ENCODE measurements around the gene LCP2. TPM values are rescaled to one million over a fixed set of nuclear protein-coding genes. Genes with fewer than 3 reads are reported as not detected.

Gene LCP2
- total and polyA plus RNA-seq, 2 of the 8 experiments (the other 6 are each of a cell fraction or from before 2014, with no cell fraction given), result 0.26 to 0.33 TPM

DNA sequence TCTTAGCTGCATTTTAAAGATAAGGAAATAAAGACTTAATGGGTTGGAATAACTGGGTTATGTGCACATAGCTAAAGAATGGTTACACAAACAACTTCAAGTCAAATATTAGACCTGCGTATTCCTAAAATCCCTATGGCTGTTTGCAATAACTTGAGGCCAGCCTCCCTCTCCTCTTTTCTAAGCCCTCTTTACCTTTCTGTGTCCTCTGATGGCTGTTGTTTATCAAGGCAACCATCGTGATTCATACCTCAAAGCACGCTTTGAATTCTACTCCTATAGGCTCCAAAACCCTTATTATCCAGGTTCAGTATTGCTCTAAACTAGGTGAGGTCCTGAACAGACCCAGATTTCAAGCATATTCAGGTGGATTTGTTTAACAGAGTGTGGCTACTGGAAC, 45.6 kb upstream of the LCP2 start (continued):
- TF ChIP-seq, protein P1, sequence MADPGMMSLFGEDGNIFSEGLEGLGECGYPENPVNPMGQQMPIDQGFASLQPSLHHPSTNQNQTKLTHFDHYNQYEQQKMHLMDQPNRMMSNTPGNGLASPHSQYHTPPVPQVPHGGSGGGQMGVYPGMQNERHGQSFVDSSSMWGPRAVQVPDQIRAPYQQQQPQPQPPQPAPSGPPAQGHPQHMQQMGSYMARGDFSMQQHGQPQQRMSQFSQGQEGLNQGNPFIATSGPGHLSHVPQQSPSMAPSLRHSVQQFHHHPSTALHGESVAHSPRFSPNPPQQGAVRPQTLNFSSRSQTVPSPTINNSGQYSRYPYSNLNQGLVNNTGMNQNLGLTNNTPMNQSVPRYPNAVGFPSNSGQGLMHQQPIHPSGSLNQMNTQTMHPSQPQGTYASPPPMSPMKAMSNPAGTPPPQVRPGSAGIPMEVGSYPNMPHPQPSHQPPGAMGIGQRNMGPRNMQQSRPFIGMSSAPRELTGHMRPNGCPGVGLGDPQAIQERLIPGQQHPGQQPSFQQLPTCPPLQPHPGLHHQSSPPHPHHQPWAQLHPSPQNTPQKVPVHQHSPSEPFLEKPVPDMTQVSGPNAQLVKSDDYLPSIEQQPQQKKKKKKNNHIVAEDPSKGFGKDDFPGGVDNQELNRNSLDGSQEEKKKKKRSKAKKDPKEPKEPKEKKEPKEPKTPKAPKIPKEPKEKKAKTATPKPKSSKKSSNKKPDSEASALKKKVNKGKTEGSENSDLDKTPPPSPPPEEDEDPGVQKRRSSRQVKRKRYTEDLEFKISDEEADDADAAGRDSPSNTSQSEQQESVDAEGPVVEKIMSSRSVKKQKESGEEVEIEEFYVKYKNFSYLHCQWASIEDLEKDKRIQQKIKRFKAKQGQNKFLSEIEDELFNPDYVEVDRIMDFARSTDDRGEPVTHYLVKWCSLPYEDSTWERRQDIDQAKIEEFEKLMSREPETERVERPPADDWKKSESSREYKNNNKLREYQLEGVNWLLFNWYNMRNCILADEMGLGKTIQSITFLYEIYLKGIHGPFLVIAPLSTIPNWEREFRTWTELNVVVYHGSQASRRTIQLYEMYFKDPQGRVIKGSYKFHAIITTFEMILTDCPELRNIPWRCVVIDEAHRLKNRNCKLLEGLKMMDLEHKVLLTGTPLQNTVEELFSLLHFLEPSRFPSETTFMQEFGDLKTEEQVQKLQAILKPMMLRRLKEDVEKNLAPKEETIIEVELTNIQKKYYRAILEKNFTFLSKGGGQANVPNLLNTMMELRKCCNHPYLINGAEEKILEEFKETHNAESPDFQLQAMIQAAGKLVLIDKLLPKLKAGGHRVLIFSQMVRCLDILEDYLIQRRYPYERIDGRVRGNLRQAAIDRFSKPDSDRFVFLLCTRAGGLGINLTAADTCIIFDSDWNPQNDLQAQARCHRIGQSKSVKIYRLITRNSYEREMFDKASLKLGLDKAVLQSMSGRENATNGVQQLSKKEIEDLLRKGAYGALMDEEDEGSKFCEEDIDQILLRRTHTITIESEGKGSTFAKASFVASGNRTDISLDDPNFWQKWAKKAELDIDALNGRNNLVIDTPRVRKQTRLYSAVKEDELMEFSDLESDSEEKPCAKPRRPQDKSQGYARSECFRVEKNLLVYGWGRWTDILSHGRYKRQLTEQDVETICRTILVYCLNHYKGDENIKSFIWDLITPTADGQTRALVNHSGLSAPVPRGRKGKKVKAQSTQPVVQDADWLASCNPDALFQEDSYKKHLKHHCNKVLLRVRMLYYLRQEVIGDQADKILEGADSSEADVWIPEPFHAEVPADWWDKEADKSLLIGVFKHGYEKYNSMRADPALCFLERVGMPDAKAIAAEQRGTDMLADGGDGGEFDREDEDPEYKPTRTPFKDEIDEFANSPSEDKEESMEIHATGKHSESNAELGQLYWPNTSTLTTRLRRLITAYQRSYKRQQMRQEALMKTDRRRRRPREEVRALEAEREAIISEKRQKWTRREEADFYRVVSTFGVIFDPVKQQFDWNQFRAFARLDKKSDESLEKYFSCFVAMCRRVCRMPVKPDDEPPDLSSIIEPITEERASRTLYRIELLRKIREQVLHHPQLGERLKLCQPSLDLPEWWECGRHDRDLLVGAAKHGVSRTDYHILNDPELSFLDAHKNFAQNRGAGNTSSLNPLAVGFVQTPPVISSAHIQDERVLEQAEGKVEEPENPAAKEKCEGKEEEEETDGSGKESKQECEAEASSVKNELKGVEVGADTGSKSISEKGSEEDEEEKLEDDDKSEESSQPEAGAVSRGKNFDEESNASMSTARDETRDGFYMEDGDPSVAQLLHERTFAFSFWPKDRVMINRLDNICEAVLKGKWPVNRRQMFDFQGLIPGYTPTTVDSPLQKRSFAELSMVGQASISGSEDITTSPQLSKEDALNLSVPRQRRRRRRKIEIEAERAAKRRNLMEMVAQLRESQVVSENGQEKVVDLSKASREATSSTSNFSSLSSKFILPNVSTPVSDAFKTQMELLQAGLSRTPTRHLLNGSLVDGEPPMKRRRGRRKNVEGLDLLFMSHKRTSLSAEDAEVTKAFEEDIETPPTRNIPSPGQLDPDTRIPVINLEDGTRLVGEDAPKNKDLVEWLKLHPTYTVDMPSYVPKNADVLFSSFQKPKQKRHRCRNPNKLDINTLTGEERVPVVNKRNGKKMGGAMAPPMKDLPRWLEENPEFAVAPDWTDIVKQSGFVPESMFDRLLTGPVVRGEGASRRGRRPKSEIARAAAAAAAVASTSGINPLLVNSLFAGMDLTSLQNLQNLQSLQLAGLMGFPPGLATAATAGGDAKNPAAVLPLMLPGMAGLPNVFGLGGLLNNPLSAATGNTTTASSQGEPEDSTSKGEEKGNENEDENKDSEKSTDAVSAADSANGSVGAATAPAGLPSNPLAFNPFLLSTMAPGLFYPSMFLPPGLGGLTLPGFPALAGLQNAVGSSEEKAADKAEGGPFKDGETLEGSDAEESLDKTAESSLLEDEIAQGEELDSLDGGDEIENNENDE (IDR thresholded peaks at IDR 0.05; ENCODE audit: insufficient replicate concordance, low read length), result no peak
- TF ChIP-seq SUZ12 (IDR thresholded peaks at IDR 0.05; ENCODE audit: low read length) (no peak), RNF2 (IDR thresholded peaks at IDR 0.05; ENCODE audit: borderline replicate concordance, low read depth, low read length, missing control alignments, poor library complexity, severe bottlenecking) (no peak), EP300 (IDR thresholded peaks at IDR 0.05; ENCODE audit: borderline replicate concordance in 1 of 2, low read depth in 2 of 2, low read length in 2 of 2) (no peak)

All from H1 (cell line).